Activated B cell treated with CpG ODN at 0.5 μM for 24 hours (primary cell): Measurements from ENCODE around the gene EIF5AL1. TPM values are rescaled to one million over a fixed set of nuclear protein-coding genes. Genes with fewer than 3 reads are reported as not detected.
A peak's percentile ranks its signal among the peaks of the same experiment; 100 is the strongest.
"Not testable (repeated sequence)": the region's sequence is repeated elsewhere in the genome, so short reads cannot be mapped to it uniquely, and the experiment has no call there.

Experiments
- ATAC-seq: fragments of 200-7000 bp; cut with Tn5 transposase; one replicate; pipeline ENCODE4 v1.10.0; 2021; ENCODE audit warnings: low read depth, mild to moderate bottlenecking, moderate library complexity
- CTCF ChIA-PET: fragments of 350-600 bp; sonication (Branson Sonifier 250); formaldehyde crosslinking; loops from one replicate; lab custom pipeline; 2021; ENCODE audit warnings: antibody characterized with exemption; lab: Charles Lee
- POLR2A ChIA-PET: fragments of 350-600 bp; sonication (Branson Sonifier 250); formaldehyde crosslinking; loops from one replicate; lab custom pipeline; 2021; ENCODE audit warnings: antibody characterized with exemption; lab: Charles Lee
- DNase-seq: peaks from one replicate; pipeline ENCODE4 v3.0.0; 2022
- H3K27ac Mint-ChIP-seq: one replicate; pipeline ENCODE4 v1.8.0; 2020; ENCODE audit warnings: mixed read lengths
- H3K27me3 Mint-ChIP-seq: one replicate; pipeline ENCODE4 v1.8.0; 2021; ENCODE audit warnings: mixed read lengths
- H3K36me3 Mint-ChIP-seq: one replicate; pipeline ENCODE4 v1.8.0; 2021; ENCODE audit warnings: low read depth, mixed read lengths
- H3K4me1 Mint-ChIP-seq: one replicate; pipeline ENCODE4 v1.8.0; 2021; ENCODE audit warnings: mixed read lengths
- H3K4me3 Mint-ChIP-seq: one replicate; pipeline ENCODE4 v1.8.0; 2020; ENCODE audit warnings: mild to moderate bottlenecking, mixed read lengths
- H3K9me3 Mint-ChIP-seq: one replicate; pipeline ENCODE4 v1.8.0; 2020; ENCODE audit warnings: mixed read lengths
- CTCF ChIP-seq: fragments of 200-600 bp; IDR thresholded peaks from one replicate; pipeline ENCODE4 v1.8.0; 2022; ENCODE audit warnings: antibody characterized with exemption, mild to moderate bottlenecking
- intact Hi-C: fragments of 100-400 bp; cut with micrococcal nuclease; formaldehyde crosslinking; loops from one replicate; pipeline ENCODE4 v1.15.1; 2024
- total RNA-seq: library from RNA; stranded (reverse); gene quantifications from 2 replicates; pipeline ENCODE4 v1.2.3, GENCODE V29; 2022

The EIF5AL1 gene
- total RNA-seq, 1 donor from 2014 or later: 1.4 TPM

GRCh38 chr10:79523157-79523853 lies 11.0 kb downstream of the EIF5AL1 start:
- POLR2A ChIA-PET, intact Hi-C loops, H3K4me1 Mint-ChIP-seq, H3K9me3 Mint-ChIP-seq, DNase-seq, H3K27ac Mint-ChIP-seq, H3K4me3 Mint-ChIP-seq, H3K27me3 Mint-ChIP-seq, ATAC-seq, H3K36me3 Mint-ChIP-seq, CTCF ChIA-PET: not testable (repeated sequence)

GRCh38 chr10:79525049-79525710 lies 12.8 kb downstream of the EIF5AL1 start:
- CTCF ChIA-PET, intact Hi-C loops, H3K27me3 Mint-ChIP-seq, DNase-seq, POLR2A ChIA-PET, H3K36me3 Mint-ChIP-seq, H3K27ac Mint-ChIP-seq, ATAC-seq, H3K4me3 Mint-ChIP-seq, H3K4me1 Mint-ChIP-seq, H3K9me3 Mint-ChIP-seq: not testable (repeated sequence)

- H3K27ac Mint-ChIP-seq, POLR2A ChIA-PET, H3K36me3 Mint-ChIP-seq, H3K4me3 Mint-ChIP-seq, H3K9me3 Mint-ChIP-seq, H3K27me3 Mint-ChIP-seq, H3K4me1 Mint-ChIP-seq, DNase-seq, ATAC-seq, CTCF ChIA-PET, intact Hi-C loops: not testable (repeated sequence)
These were observed 15.9 kb downstream of the EIF5AL1 start for GRCh38 chr10:79528261-79528660.

- H3K27me3 Mint-ChIP-seq, DNase-seq, intact Hi-C loops, H3K36me3 Mint-ChIP-seq, POLR2A ChIA-PET, CTCF ChIA-PET, H3K4me3 Mint-ChIP-seq, H3K9me3 Mint-ChIP-seq, H3K27ac Mint-ChIP-seq, H3K4me1 Mint-ChIP-seq: not testable (repeated sequence)
- peak; percentile 70 for ATAC-seq
These were observed 21.0 kb downstream of the EIF5AL1 start for GRCh38 chr10:79533142-79533902.

- CTCF ChIA-PET: not testable (repeated sequence)
These were observed 21.5 kb downstream of the EIF5AL1 start for GRCh38 chr10:79533903-79534175.

GRCh38 chr10:79538311-79538710 lies 26.0 kb downstream of the EIF5AL1 start:
- ATAC-seq, H3K36me3 Mint-ChIP-seq, H3K4me3 Mint-ChIP-seq, H3K27me3 Mint-ChIP-seq, POLR2A ChIA-PET, H3K4me1 Mint-ChIP-seq, CTCF ChIA-PET, DNase-seq, H3K27ac Mint-ChIP-seq, H3K9me3 Mint-ChIP-seq: not testable (repeated sequence)
- intact Hi-C loops: loop anchor here (5.0 kb wide), 1 partner anchor 689 kb away; no protein-coding TSS in a partner anchor

More at GRCh38 chr10:79533903-79534175, 21.5 kb downstream of the EIF5AL1 start:
- POLR2A ChIA-PET, H3K27ac Mint-ChIP-seq, H3K36me3 Mint-ChIP-seq, DNase-seq, H3K27me3 Mint-ChIP-seq, ATAC-seq, intact Hi-C loops, H3K9me3 Mint-ChIP-seq, H3K4me1 Mint-ChIP-seq, H3K4me3 Mint-ChIP-seq: not testable (repeated sequence)

GRCh38 chr10:79540930-79541329 lies 28.6 kb downstream of the EIF5AL1 start:
- ATAC-seq, DNase-seq, intact Hi-C loops, CTCF ChIA-PET, POLR2A ChIA-PET, H3K4me3 Mint-ChIP-seq, H3K27ac Mint-ChIP-seq, H3K9me3 Mint-ChIP-seq, H3K4me1 Mint-ChIP-seq, H3K36me3 Mint-ChIP-seq, H3K27me3 Mint-ChIP-seq: not testable (repeated sequence)

GRCh38 chr10:79542626-79543025 lies 30.3 kb downstream of the EIF5AL1 start:
- H3K36me3 Mint-ChIP-seq: no peaks in the 10 kb centered on the region
- no peak for DNase-seq
- ChIA-PET POLR2A (no interaction called here), CTCF (no interaction called here)
- intact Hi-C loops: no loop called here
- no peak for TF ChIP-seq CTCF
- H3K9me3 Mint-ChIP-seq: no peaks in the 10 kb centered on the region
- no peak for ATAC-seq
- H3K27me3 Mint-ChIP-seq: no peaks in the 10 kb centered on the region
- H3K4me3 Mint-ChIP-seq: no peak overlapping the region
- no peaks in the 10 kb centered on the region for H3K4me1 Mint-ChIP-seq
- no peak overlapping the region for H3K27ac Mint-ChIP-seq

GRCh38 chr10:79544408-79544807 lies 32.1 kb downstream of the EIF5AL1 start:
- intact Hi-C loops, POLR2A ChIA-PET: not testable (repeated sequence)

GRCh38 chr10:79544926-79545659 lies 32.8 kb downstream of the EIF5AL1 start:
- H3K36me3 Mint-ChIP-seq, H3K27ac Mint-ChIP-seq, CTCF ChIA-PET, H3K4me1 Mint-ChIP-seq, POLR2A ChIA-PET, H3K9me3 Mint-ChIP-seq, H3K27me3 Mint-ChIP-seq, intact Hi-C loops, DNase-seq, ATAC-seq, H3K4me3 Mint-ChIP-seq: not testable (repeated sequence)

More at GRCh38 chr10:79544408-79544807, 32.1 kb downstream of the EIF5AL1 start:
- H3K4me3 Mint-ChIP-seq, H3K9me3 Mint-ChIP-seq, H3K4me1 Mint-ChIP-seq, ATAC-seq, H3K27me3 Mint-ChIP-seq, H3K36me3 Mint-ChIP-seq, DNase-seq, H3K27ac Mint-ChIP-seq, CTCF ChIA-PET: not testable (repeated sequence)
